GM23338 (cell line): ENCODE results near the gene CDKN2AIPNL.

Experiments used
- CREB1 ChIP-seq: fragments of 250-450 bp; sonication (Bioruptor Pico); IDR thresholded peaks from 2 replicates; pipeline ENCODE4 v1.5.0; 2020; ENCODE audit warnings: low read depth, mild to moderate bottlenecking, moderate library complexity
- EZH2 ChIP-seq: fragments of 200-600 bp; sonication (generic); IDR thresholded peaks from one replicate; pipeline ENCODE4 v1.8.0; 2017; ENCODE audit warnings: antibody characterized with exemption, mild to moderate bottlenecking, low read depth; ENCODE audit not compliant: unreplicated experiment
- TF ChIP-seq, protein P1 (sequence below): IDR thresholded peaks from one replicate; pipeline ENCODE4 v1.6.1; 2018; ENCODE audit warnings: antibody characterized with exemption; ENCODE audit not compliant: unreplicated experiment
- TF ChIP-seq, protein P2 (sequence below), 2 experiments: fragments of 200-600 bp in 1 of 2; sonication (generic) in 1 of 2; conservative IDR thresholded peaks; 2 replicates each; pipeline versions ENCODE4 v1.5.1 to v1.6.1; 2016 to 2017; ENCODE audit warnings: antibody characterized with exemption in 2 of 2, low read depth in 2 of 2, mild to moderate bottlenecking in 2 of 2, moderate library complexity in 1 of 2

DNA sequence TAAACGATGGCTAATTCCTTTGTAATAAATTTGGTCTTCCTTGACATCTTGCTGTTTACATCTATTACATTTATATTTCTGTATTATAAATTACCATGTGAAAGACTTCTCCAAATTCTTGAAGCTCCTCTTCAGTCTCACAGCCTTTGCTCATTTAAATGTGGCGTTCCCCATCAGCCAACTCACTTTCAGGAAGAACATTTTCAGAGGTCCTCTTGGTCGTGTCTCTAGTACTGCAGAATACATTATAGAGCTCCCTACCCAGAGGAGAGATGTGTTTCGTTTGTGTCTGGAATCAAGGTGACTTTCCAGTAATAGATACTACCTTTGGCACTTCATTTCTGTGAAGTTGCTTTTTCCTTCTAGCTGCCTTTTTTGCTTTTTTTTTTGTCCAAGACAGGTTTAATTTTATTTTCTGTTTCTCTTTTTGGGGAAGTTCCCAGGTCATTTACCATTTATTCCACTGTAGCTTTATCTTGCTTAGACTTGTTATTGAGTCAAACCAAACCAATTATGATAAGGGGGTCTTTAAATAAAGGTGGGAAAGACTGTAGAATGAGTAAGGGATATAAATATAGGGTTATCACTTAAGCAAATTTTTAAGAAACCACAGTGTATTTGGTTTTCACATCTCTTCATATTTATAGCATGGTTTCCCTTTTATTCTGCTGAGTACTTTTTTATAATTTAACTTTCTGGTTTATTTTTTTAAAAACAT lies 27.5 kb downstream of the CDKN2AIPNL start:
- TF ChIP-seq, protein P1, sequence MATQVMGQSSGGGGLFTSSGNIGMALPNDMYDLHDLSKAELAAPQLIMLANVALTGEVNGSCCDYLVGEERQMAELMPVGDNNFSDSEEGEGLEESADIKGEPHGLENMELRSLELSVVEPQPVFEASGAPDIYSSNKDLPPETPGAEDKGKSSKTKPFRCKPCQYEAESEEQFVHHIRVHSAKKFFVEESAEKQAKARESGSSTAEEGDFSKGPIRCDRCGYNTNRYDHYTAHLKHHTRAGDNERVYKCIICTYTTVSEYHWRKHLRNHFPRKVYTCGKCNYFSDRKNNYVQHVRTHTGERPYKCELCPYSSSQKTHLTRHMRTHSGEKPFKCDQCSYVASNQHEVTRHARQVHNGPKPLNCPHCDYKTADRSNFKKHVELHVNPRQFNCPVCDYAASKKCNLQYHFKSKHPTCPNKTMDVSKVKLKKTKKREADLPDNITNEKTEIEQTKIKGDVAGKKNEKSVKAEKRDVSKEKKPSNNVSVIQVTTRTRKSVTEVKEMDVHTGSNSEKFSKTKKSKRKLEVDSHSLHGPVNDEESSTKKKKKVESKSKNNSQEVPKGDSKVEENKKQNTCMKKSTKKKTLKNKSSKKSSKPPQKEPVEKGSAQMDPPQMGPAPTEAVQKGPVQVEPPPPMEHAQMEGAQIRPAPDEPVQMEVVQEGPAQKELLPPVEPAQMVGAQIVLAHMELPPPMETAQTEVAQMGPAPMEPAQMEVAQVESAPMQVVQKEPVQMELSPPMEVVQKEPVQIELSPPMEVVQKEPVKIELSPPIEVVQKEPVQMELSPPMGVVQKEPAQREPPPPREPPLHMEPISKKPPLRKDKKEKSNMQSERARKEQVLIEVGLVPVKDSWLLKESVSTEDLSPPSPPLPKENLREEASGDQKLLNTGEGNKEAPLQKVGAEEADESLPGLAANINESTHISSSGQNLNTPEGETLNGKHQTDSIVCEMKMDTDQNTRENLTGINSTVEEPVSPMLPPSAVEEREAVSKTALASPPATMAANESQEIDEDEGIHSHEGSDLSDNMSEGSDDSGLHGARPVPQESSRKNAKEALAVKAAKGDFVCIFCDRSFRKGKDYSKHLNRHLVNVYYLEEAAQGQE, result no peak
- TF ChIP-seq, protein P2, sequence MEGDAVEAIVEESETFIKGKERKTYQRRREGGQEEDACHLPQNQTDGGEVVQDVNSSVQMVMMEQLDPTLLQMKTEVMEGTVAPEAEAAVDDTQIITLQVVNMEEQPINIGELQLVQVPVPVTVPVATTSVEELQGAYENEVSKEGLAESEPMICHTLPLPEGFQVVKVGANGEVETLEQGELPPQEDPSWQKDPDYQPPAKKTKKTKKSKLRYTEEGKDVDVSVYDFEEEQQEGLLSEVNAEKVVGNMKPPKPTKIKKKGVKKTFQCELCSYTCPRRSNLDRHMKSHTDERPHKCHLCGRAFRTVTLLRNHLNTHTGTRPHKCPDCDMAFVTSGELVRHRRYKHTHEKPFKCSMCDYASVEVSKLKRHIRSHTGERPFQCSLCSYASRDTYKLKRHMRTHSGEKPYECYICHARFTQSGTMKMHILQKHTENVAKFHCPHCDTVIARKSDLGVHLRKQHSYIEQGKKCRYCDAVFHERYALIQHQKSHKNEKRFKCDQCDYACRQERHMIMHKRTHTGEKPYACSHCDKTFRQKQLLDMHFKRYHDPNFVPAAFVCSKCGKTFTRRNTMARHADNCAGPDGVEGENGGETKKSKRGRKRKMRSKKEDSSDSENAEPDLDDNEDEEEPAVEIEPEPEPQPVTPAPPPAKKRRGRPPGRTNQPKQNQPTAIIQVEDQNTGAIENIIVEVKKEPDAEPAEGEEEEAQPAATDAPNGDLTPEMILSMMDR (conservative IDR thresholded peaks at IDR 0.05; ENCODE audit: low read depth in 2 of 2), result no peak
- TF ChIP-seq CREB1 (CRISPR knock-in tag) (no peak), EZH2 (no peak)
